DMS 273 (cell line): ENCODE measurements around the gene UGDH.
"Not testable (repeated sequence)": the region's sequence is repeated elsewhere in the genome, so short reads cannot be mapped to it uniquely, and the experiment has no call there.

Experiments
- DNase-seq: peaks from one replicate; lab custom pipeline; 2025; ENCODE audit not compliant: unreplicated experiment; lab: John Stamatoyannopoulos, UW

The UGDH gene

DNA sequence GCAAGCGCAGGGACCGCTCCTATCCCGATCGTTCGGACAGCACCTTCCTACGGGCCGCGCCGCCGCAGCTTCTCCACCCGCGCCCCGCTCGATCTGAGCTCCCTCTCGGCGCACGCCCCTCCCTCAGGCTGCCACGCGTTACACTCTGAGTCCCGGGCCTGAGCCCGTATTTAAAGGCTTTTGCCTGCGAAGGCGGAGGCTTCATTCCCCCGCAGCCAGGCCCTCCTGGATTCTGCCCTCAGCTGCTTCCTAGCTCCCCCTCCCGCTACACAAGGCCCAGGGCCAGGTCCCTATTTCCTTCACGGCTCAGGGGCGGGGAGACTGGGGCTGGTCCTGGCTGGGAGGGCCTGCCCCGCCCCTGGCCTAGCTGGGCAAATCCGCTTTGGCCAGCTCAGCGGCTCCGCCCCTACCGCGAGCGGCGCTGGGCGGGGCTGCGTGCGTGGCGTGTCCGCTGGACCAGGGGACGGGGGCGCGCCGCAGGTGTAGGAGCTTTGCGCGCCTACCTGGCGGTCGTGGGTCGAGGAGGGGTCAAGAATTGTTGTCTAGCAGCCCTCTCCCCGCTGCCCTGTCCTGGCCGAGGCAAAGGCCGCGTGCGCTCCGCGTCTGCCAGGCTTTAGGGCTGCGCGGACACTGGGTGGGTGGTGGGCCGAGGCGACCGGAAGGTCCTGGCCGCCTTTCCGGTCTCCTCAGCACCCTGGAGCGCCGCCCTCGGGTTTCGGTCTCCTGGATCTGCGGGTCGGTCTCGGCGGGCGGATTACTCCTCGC lies at the start of gene UGDH:
Gene UGDH (minus strand): TSS at position 144 of the 765 bp plus-strand sequence. CDS start 5,927 bp downstream, outside the sequence.
- DNase-seq = peak; percentile 98

DNA sequence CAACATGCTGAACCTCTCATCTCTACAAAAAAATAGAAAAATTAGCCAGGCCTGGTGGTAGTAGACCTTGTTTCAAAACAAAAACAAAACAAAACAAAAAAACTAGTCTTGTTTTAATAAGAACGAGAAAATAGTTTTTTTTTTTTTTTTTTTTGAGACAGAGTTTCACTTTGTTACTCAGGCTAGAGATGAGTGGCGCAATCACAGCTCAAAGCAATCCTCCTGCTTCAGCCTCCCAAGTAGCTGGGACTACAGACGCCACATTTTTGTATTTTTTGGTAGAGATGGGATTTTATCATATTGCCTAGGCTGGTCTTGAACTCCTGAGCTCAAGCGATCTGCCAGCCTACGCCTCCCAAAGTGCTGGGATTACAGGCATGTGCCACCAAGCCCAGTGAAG lies 47.7 kb upstream of the UGDH start:
- DNase-seq = no peak

DNA sequence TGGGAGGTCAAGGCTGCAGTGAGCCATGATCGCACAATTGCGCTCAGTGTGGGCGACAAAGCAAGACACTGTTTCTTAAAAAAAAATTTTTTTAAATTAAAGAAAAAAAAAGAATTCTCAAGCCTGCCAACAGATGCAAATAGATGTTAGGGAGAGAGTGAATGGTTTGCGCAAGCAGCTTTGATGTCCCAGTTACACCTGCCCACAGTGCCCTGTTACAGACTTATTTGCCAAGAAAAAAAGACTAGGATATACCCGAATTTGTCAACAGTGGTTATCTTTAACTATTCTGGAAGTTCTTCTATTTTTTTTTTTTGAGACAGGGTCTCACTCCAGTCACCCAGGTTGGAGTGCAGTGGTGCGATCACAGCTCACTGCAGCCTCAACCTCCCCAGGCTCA lies 44.3 kb upstream of the UGDH start:
- no peak for DNase-seq

DNA sequence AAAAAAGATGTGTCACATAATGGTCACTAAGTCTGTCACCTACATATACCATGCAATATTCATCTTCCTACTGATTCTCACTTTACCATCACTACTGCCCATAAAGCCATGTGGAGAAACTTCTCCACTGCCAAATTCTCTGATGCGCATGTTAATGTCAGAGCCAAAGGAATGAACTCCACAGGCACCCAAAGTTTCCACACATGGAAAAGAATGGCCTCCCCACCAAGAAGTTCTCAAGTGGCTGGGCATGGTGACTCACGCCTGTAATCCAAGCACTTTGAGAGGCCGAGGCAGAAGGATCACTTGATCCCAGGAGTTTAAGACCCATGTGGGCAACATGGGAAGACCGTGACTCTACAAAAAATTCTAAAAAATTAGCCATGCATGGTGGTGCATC lies 43.8 kb upstream of the UGDH start:
- DNase-seq = no peak

DNA sequence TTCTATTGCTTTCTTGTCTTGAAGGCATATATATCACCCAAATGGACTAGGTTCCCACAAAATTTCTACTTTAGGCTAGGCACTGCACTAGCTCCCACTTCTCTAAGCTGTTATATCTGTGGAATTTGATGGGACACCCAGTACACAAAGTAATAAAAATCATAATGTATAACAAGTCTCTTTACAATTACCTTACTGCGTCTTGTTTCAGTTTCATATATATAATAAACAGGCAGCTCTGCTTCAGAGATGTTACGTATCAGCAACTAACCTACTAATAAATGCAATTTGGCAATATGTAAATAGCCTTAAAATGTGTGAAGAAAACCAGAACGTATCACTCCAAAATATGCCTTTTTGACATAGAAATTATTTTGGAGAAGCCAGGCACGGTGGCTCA lies 42.0 kb upstream of the UGDH start:
- no peak for DNase-seq

DNA sequence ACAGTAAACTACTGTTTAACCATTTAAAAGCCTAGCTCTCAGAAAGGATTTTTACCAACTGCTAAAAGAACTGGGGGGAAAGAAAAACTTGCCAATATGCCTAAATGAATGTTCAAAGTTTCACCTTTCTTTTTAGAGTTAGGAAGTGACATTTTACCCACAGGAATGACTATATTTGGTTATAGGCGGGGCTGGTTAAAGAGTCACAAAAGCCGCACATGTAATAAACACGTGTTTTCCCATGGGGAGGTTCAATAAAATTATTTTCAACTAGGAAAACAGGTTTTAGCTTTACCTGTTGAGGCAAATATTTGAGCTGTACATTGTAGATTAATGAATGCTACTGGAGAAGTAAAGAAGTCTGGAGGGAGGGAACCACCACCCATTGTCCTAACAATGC lies 41.6 kb upstream of the UGDH start:
- no peak for DNase-seq

DNA sequence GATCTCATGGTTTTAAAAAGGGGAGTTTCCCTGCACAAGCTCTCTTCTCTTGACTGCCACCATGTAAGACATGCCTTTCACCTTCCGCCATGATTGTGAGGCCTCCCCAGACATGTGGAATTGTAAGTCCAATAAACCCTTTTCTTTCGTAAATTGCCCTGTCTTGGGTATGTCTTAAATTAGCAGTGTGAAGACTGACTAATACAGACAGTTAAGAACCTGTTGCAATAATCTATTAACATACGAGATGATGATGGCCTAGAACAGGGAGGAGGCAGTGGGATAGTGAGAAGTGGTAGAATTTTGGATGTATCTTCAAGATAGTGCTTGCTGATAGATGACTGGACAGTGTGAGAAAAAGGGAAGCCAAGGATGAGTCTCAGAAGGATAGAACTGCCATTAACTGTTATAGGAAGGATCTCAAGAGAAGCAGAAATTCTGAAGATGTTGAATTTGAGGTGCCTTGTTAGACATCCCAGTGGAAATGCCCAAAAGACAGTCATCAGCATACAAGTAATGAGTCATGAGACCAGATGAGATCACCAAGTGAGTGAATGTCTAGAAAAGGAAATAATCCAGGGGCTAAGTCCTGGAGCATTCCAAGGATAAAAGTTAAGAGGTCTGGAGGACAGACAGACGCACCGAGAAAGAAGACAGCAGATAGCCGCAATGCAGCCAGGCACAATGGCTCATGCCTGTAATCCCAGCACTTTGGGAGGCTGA lies 38.8 kb upstream of the UGDH start:
- no peak for DNase-seq

DNA sequence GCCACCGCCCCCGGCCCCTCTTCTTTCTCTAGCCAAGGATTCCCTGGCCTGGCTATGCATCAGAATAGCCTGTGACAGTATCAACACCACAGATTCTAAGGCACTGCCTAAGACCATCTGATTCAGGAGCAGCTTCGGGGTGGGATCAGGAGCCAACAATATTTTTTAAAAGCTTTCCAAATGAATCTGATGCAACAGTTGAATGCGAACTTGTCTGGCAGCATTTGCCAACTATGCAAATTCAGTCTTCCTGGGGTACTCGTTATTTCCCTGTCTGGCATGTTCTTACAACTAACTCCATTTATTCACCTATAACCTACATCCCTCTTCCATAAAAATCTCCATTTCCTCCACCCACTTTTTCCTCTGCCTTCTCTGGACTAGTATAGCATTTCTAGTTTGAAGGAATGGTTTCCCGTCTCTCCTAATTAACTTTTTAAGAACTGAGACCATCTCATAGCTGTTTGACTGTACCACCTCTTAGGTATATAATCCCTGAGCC lies 36.2 kb upstream of the UGDH start:
- DNase-seq = no peak

DNA sequence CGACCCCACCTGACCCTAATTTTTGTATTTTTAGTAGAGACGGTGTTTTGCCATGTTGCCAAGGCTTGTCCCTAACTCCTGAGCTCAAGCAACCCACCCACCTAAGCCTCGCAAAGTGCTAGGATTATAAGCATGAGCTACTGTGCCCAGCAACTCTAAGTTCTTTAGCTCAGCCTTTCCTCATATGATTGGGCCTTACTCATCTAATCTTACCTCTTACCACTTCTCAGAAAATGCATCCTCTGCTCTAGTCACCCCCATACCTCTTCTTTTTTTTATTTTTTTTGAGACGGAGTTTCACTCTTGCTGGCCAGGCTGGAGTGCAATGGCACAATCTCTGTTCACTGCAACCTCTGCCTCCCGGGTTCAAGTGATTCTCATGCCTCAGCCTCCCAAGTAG lies 35.6 kb upstream of the UGDH start:
- DNase-seq = no peak

DNA sequence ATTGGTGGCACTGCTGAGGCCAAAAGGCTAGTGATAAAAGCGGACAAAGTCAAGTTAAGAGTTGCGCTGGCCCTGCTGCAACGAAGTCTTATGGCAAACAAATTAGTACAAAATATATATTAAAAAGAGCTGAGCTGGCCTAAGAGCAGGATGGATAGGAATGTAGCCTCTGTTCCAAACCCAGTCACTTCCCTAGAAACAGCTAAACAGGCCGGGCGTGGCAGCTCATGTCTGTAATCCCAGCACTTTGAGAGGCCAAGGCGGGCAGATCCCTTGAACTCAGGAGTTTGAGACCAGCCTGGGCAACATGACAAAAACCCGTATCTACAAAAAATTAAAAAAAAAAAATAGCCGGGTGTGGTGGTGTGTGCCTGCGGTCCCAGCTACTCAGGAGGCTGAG lies 32.4 kb upstream of the UGDH start:
- no peak for DNase-seq

DNA sequence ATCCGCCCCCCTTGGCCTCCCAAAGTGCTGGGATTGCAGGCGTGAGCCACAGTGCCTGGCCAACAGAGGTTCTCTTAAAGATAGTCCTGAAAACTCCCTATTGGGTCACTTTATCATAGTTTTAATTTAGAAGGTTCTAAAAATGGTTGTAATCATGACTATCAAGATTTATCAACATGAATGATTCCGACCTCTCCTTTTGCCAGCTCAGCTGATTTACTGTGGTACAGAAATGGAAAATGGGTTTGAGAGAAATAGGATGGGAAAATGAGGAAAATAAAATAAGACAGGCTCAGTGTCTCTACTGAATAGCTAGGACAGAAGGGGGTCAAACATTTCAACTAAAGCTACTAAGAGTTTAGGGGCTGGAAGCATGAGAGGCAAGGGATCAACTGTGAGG lies 28.2 kb upstream of the UGDH start:
- DNase-seq = no peak

DNA sequence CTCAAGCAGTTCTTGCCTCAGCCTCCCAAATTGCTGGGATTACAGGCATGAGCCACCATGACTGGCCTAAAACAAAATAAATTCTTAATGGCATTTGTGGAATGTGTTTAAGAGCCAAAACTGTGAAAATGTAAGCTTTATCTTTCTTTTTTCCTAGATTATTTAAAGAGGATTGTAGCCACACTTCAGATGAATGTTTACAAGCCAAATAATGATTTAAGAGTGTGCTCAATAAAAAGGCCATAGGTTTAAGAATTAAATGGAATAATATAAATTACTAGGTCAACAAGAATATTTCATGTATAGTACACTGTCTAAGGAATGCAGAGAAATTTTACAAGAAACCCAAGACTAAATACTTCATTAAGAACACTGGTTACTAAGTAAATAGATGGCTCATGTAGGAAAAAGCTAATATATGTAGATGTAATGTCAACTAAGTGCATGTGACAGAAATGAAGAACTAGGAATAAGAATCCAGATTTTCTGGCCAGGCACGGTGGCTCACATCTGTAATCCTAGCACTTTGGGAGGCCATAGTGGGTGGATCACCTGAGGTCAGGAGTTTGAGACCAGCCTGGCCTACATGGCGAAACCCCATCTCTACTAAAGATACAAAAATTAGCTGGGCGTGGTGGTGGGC lies 21.3 kb upstream of the UGDH start:
- no peak for DNase-seq

DNA sequence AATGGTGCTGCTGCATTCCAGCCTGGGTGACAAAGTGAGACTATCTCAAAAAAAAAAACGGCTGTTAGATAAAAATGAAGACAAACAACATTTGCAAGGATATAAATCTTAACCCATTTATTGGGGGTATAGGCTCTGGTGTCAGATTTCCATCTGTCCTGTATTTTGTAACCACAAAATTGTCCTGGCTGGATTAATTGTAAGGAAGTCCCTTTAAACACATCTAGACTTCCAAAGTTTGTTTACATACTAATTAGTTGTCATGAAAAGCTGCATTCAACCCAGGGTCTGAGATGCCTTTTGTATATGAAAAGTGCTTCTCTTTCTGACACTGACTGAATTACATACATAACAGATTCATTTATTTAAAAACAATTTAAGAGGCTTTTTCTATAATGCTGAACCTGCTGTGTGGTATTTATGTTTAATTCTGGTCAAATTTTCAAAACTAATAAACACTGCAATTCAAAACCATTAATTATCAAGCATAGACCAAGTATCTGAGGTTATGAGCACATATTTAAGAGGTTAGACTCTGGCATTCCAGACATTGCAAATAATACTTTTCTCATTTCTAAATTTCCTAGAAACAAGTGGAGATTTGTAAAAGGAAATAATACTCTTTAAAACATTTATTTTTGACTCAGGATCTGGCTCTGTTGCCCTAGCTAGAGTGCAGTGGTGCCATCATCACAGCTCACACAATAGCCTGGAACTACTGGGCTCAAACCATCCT lies 17.5 kb upstream of the UGDH start:
- no peak for DNase-seq

DNA sequence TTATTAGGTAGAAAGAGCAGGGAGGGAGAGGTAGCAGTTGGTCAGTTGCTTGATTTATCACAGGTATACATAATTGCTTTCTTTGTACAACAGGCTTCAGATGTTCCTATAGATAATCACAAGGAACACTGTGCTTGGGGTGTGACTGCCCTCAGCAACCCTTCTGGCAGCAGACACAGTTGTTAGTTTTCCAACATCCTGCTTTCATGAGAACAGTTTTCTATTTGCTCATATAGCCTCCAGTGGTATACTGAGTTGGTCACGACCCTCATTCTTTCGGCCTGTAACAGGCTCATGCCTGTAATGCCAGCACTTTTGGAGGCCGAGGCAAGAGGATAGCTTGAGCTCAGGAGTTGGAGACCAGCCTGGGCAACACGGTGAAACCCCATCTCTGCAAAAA lies 16.8 kb upstream of the UGDH start:
- DNase-seq = not testable (repeated sequence)

DNA sequence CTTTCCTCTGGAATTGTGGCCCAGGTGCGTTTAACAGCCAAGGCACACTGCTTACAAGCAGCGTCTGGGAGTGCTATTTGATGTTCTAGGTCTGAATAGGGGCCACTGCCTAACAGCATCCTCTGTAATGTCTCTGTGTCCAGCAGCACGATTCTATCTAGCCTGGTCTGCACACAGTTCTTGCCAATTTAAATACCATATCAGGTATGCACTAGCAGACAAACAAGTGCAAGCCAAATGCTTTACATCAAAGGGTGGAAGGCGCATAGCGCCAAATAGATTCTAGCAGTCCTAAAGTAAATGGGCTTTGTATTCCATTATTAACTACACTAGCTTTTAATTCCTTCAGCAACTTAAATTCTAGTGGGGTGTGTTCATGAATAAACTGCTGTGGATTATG lies 15.8 kb upstream of the UGDH start:
- no peak for DNase-seq

DNA sequence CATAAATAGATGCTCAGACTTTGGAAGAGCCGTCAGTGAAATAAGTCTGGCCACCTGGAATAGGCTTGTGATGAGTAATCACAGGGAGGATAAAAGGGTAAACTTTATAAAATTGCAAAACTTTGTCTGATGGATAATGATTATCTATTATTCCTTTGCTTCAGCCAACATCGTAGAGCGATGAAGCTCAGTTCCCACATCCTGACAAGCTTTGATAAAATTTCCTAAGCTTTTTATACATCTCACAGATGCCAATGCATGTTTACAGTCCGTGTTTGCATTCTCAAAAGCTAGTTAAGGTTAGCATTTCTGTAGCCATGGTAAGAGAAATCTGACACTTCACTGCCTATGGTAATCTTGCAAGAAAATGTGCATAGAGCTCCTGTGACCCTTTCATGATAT lies 15.4 kb upstream of the UGDH start:
- DNase-seq = no peak

DNA sequence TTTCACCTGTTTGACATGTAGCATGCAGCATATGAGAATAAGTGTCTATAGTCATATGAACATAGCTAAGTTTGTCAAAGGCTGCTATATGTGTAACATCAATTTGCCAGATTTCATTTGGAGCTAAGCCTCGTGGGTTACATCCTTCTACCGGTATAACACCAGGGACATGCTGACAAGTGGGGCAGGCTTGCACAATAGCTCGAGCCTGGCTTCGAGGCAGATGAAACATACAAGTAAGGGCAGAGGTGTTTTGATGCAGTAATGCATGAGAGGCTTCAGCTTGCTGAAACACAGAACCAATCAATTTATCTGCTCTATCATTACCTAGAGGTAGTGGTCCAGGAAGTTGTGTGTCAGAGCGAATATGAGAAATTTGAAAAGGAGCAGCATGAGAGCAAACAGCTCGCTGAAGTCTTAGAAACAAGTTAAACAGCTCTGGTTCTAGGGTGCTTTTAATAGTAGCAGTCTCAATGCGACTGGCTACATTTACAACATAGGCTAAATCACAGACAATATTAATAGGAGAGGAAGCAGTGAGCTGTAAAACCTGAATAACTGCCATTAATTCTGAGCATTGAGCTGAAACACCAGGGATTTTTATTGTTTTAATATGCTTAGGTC lies 14.9 kb upstream of the UGDH start:
- no peak for DNase-seq

DNA sequence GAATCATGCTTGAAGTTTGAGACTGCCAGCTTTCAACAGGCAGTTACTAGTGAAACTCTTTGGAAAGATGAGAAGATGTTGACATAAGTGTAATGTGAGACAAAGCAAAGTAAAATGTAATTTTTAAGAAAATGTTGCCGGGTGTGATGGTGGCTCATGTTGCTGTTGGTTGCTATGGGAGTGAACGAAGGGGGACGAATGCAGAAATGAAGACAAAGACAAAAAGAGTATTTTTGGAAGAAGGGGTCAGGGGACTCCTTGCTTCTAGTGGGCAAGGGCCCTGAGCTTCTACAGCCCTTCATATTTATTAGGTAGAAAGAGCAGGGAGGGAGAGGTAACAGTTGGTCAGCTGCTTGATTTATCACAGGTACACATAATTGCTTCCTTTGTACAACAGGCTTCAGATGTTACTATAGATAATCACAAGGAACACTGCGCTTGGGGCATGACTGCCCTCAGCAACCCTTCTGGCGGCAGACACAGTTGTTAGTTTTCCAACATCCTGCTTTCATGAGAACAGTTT lies 11.9 kb upstream of the UGDH start:
- DNase-seq = no peak

DNA sequence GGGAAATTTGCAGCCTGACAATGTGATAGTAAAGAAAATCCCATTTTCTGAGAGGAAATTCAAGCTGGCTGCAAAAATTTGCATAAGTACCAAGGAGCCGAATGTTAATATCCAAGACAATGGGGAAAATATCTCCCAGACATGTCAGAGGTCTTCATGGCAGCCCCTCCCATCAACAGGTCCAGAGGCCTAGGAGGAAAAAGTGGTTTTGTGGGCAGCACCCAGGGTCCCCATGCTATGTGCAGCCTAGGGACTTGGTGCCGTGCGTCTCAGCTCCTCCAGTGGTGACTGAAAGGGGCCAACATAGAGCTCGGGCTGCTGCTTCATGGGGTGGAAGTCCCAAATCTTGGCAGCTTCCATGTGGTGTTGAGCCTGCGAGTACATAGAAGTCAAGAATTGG lies 6.3 kb upstream of the UGDH start:
- no peak for DNase-seq

DNA sequence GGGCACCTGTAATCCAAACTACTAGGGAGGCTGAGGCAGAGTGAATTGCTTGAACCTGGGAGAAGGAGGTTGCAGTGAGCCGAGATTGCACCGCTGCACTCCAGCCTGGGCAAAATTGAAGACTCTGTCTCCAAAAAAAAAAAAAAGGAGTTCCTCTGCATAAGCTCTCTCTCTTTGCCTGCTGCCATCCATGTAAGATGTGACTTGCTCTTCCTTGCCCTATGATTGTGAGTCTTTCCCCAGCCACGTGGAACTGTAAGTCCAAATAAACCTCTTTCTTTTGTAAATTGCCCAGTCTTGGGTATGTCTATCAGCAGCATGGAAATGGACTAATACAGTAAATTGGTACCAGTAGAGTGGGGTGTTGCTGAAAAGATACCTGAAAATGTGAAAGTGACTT lies 5.0 kb upstream of the UGDH start:
- DNase-seq = not testable (repeated sequence)

DNA sequence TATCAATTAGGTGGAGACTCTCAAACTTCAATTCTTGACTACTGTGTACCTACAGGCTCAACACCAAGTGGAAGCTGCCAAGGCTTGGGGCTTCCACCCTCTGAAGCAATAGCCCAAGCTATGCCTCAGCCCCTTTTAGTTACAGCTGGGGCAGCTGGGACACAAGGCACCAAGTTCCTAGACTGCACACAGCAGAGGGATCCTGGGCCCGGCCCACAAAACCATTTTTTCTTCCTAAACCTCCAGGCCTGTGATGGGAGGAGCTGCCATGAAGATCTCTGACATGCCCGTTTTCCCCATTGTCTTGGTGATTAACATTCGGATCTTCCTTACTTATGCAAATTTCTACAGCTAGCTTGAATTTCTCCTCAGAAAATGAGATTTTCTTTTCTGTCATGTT lies 3.4 kb upstream of the UGDH start:
- no peak for DNase-seq
